A549 (cell line): ENCODE measurements around the gene KLHL6. TPM values are rescaled to one million over a fixed set of nuclear protein-coding genes. Genes with fewer than 3 reads are reported as not detected.

ENCODE experiments used
- ATAC-seq, 2 experiments: fragments of 200-7000 bp in 1 of 2; fragments of >200 bp in 1 of 2; cut with Nextera tagmentation in 1 of 2; cut with Tn5 transposase in 1 of 2; 3 replicates each; pipeline versions ENCODE4 v1.8.0 to v1.9.1; 2018 to 2020; ENCODE audit warnings: mild to moderate bottlenecking in 1 of 2, moderate library complexity in 1 of 2
- CTCF ChIA-PET: fragments of 300-600 bp; sonication (Branson Sonifier 250); formaldehyde crosslinking; extraction: SDS; loops from one replicate; lab custom pipeline; 2021; ENCODE audit warnings: antibody characterized with exemption, inconsistent platforms; lab: Yijun Ruan, JAX
- POLR2A ChIA-PET: fragments of 350-600 bp; formaldehyde crosslinking; extraction: SDS; loops from one replicate; lab custom pipeline; 2021; ENCODE audit warnings: antibody characterized with exemption, inconsistent platforms; lab: Yijun Ruan, JAX
- DNase-seq, 2 experiments: peaks; one replicate each; pipeline versions ENCODE4 v3.0.0 to v3.0.0-alpha.2; 2011 to 2016; ENCODE audit warnings: low read depth in 1 of 2, low spot score in 1 of 2
- FAIRE-seq: peaks from 2 replicates; lab custom pipeline; 2011; peaks lifted over from hg19 to GRCh38; lab: Jason Lieb, UNC
- H3K27ac ChIP-seq, 2 experiments: fragments of >200 bp; sonication (Bioruptor Twin); formaldehyde crosslinking; 3 replicates each; pipeline ENCODE4 v1.5.1; 2016 to 2017
- H3K4me1 ChIP-seq: fragments of >200 bp; sonication (Bioruptor Twin); formaldehyde crosslinking; 3 replicates; pipeline ENCODE4 v1.6.1; 2016
- H3K4me2 ChIP-seq: fragments of >200 bp; sonication (Bioruptor Twin); formaldehyde crosslinking; 3 replicates; pipeline ENCODE4 v1.6.1; 2016
- H3K4me3 ChIP-seq: fragments of >200 bp; sonication (Bioruptor Twin); formaldehyde crosslinking; 3 replicates; pipeline ENCODE4 v1.5.1; 2016
- H3K9me3 ChIP-seq: fragments of >200 bp; sonication (Bioruptor Twin); formaldehyde crosslinking; 3 replicates; pipeline ENCODE4 v1.6.1; 2016
- BHLHE40 ChIP-seq: IDR thresholded peaks from 2 replicates; pipeline ENCODE4 v1.6.1; 2012; ENCODE audit warnings: low read depth, low read length, inconsistent platforms
- CEBPB ChIP-seq, 2 experiments: fragments of >200 bp in 1 of 2; sonication (Bioruptor Twin) in 1 of 2; formaldehyde crosslinking in 1 of 2; IDR thresholded peaks; 2 replicates each; pipeline ENCODE4 v1.6.1; 2012 to 2016
- CHD2 ChIP-seq: fragments of 150-350 bp; IDR thresholded peaks from 2 replicates; pipeline ENCODE4 v1.6.1; 2014; ENCODE audit warnings: low read length; ENCODE audit not compliant: partially characterized antibody
- EHMT2 ChIP-seq: fragments of 200-600 bp; sonication (generic); IDR thresholded peaks from 2 replicates; pipeline ENCODE4 v1.6.1; 2016; ENCODE audit warnings: antibody characterized with exemption, low read depth, mild to moderate bottlenecking, moderate library complexity
- FOSB ChIP-seq: fragments of 250-450 bp; sonication (Bioruptor Pico); IDR thresholded peaks from 2 replicates; pipeline ENCODE4 v1.5.0; 2020; ENCODE audit warnings: mild to moderate bottlenecking, moderate library complexity
- FOXS1 ChIP-seq: fragments of 250-450 bp; sonication (Bioruptor Pico); IDR thresholded peaks from 2 replicates; pipeline ENCODE4 v1.5.0; 2020; ENCODE audit warnings: mild to moderate bottlenecking, moderate library complexity
- HDAC2 ChIP-seq: fragments of 200-600 bp; sonication (generic); IDR thresholded peaks from 2 replicates; pipeline ENCODE4 v1.6.1; 2016
- HOXB13 ChIP-seq: fragments of 250-450 bp; sonication (Bioruptor Pico); IDR thresholded peaks from 2 replicates; pipeline ENCODE4 v1.5.0; 2020; ENCODE audit warnings: low read depth, mild to moderate bottlenecking, moderate library complexity
- HOXB5 ChIP-seq: fragments of 250-450 bp; sonication (Bioruptor Pico); IDR thresholded peaks from 2 replicates; pipeline ENCODE4 v1.5.0; 2020; ENCODE audit warnings: mild to moderate bottlenecking, moderate library complexity
- JUN ChIP-seq, 2 experiments: fragments of >200 bp; sonication (Bioruptor Twin); formaldehyde crosslinking; IDR thresholded peaks; 2 replicates in 1 of 2; 3 replicates in 1 of 2; pipeline ENCODE4 v1.6.1; 2016 to 2017
- KDM1A ChIP-seq: fragments of 200-600 bp; sonication (generic); IDR thresholded peaks from 2 replicates; pipeline ENCODE4 v1.6.1; 2016; ENCODE audit warnings: low read depth, mild to moderate bottlenecking
- MAX ChIP-seq: IDR thresholded peaks from 2 replicates; pipeline ENCODE4 v1.6.1; 2012
- MAZ ChIP-seq: fragments of 150-350 bp; IDR thresholded peaks from 2 replicates; pipeline ENCODE4 v1.6.1; 2014; ENCODE audit warnings: antibody characterized with exemption, low read depth, low read length, borderline replicate concordance
- MYC ChIP-seq: IDR thresholded peaks from 2 replicates; pipeline ENCODE4 v1.6.1; 2012; ENCODE audit warnings: mild to moderate bottlenecking, inconsistent platforms, low read length, improper control_type of control experiment, borderline replicate concordance
- PBX3 ChIP-seq: IDR thresholded peaks from 2 replicates; pipeline ENCODE4 v1.6.1; 2012
- PHF8 ChIP-seq: fragments of 200-600 bp; sonication (generic); IDR thresholded peaks from 2 replicates; pipeline ENCODE4 v1.6.1; 2016; ENCODE audit warnings: low read depth, mild to moderate bottlenecking, antibody characterized with exemption, moderate library complexity, borderline replicate concordance
- POLR2AphosphoS2 ChIP-seq: conservative IDR thresholded peaks from 2 replicates; pipeline ENCODE4 v1.6.1; 2012; ENCODE audit warnings: low read length, improper control_type of control experiment, inconsistent platforms
- RARB ChIP-seq: fragments of 250-450 bp; sonication (Bioruptor Pico); IDR thresholded peaks from 2 replicates; pipeline ENCODE4 v1.8.0; 2021; ENCODE audit warnings: mild to moderate bottlenecking, moderate library complexity
- REST ChIP-seq: fragments of 200-600 bp; sonication (generic); IDR thresholded peaks from 2 replicates; pipeline ENCODE4 v1.6.1; 2016; ENCODE audit warnings: antibody characterized with exemption, mild to moderate bottlenecking, moderate library complexity
- SREBF2 ChIP-seq: fragments of 450-650 bp; IDR thresholded peaks from 2 replicates; pipeline ENCODE4 v1.6.1; 2014; ENCODE audit warnings: mild to moderate bottlenecking, moderate library complexity
- USF2 ChIP-seq: fragments of 450-650 bp; IDR thresholded peaks from 2 replicates; pipeline ENCODE4 v1.6.1; 2014; ENCODE audit warnings: antibody characterized with exemption
- ZNF302 ChIP-seq: fragments of 250-450 bp; sonication (Bioruptor Pico); IDR thresholded peaks from 2 replicates; pipeline ENCODE4 v1.9.0; 2021; ENCODE audit warnings: inconsistent platforms, mild to moderate bottlenecking, moderate library complexity
- WGBS: methylation state at CpG from one replicate; pipeline ENCODE4 v1.1.6; 2017; ENCODE audit errors: missing lambda C conversion rate; 5-methylcytosine and 5-hydroxymethylcytosine counted together
- polyA plus RNA-seq, 4 experiments: library from polyadenylated mRNA; depleted of rRNA in 3 of 4; stranded (reverse); fragments of >200 nt; fragmentation: RNase III in 1 of 4; extraction: RNeasy Plus Mini Kit Qiagen cat#74134 plus additional on column Dnase treatment in 1 of 4; gene quantifications; 2 replicates in 3 of 4; 3 replicates in 1 of 4; pipeline ENCODE4 v1.2.3, GENCODE V29; 2011 to 2017
- TF ChIP-seq, protein P1 (sequence below): fragments of 250-450 bp; sonication (Bioruptor Pico); IDR thresholded peaks from 2 replicates; pipeline ENCODE4 v1.5.0; 2020; ENCODE audit warnings: low read depth, mild to moderate bottlenecking, moderate library complexity
- TF ChIP-seq, protein P2 (sequence below): fragments of >200 bp; sonication (Bioruptor Twin); formaldehyde crosslinking; IDR thresholded peaks from 3 replicates; pipeline ENCODE4 v1.6.1; 2016
- TF ChIP-seq, protein P3 (sequence below): fragments of >200 bp; sonication (Bioruptor Twin); formaldehyde crosslinking; IDR thresholded peaks from 3 replicates; pipeline ENCODE4 v1.5.1; 2016
- TF ChIP-seq, protein P4 (sequence below): fragments of >200 bp; sonication (Bioruptor Twin); formaldehyde crosslinking; IDR thresholded peaks from 2 replicates; pipeline ENCODE4 v1.6.1; 2016

Gene KLHL6
- polyA plus RNA-seq, 2 of the 4 experiments (the other 2 are of a cell fraction), result not detected

DNA sequence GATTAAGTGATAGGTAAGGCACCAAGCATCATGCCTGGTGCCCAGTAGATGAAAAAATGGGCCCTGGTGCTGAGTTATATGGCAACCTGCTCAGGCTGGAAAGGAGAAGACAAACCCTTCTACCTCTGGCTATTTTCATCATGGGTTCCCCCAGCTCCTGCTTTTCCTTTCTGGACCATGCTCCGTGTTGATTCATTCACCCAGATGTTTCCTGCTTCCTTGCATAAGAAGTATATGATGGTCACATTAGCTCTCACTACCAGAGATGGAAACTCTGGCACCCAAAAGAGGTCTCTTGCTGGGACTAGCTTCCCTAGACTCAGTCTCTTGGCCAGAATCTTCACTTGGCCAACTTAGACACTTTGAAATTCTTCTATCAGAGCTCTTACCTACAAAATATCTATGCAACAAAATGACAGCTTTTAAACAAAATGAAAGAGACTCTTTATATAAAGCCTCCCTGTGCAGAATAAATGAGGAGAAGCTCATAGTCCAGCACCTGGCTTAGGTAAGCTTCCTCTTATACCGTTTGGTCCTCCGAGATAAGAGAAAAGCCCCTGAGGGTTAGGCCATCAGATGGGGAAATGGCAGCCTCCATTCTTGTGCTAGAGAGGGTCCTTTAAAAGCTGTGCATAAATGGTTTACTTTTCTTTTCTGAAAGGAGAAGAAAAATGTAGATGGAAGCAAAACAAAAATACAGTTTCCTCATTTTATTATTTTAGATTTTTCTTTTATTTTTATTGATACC lies 80.3 kb downstream of the KLHL6 start:
- no peak overlapping the region for H3K4me2 ChIP-seq
- H3K4me1 ChIP-seq, result no peaks in the 10 kb centered on the region
- ATAC-seq, result no peak
- no peak for FAIRE-seq
- no peak for DNase-seq
- CTCF ChIA-PET, result interaction anchor here (1.7 kb wide), 1 partner anchor 352 kb away, joined by 3 read pairs; no protein-coding TSS in a partner anchor
- H3K27ac ChIP-seq, result no peak overlapping the region
- 47% methylated on average over 3 of the region's 3 CpGs for WGBS
- H3K4me3 ChIP-seq, result no peak overlapping the region
- H3K9me3 ChIP-seq, result no peaks in the 10 kb centered on the region
- TF ChIP-seq HOXB13 (CRISPR knock-in tag) (no peak), HOXB5 (CRISPR knock-in tag) (no peak), RARB (CRISPR knock-in tag) (no peak), MAZ (no peak), EHMT2 (no peak), ZNF302 (CRISPR knock-in tag) (no peak), PHF8 (no peak), SREBF2 (no peak), MYC (no peak), JUN (IDR thresholded peaks at IDR 0.05) (no peak), PBX3 (no peak), CEBPB (IDR thresholded peaks at IDR 0.05) (no peak)
- TF ChIP-seq, protein P1, sequence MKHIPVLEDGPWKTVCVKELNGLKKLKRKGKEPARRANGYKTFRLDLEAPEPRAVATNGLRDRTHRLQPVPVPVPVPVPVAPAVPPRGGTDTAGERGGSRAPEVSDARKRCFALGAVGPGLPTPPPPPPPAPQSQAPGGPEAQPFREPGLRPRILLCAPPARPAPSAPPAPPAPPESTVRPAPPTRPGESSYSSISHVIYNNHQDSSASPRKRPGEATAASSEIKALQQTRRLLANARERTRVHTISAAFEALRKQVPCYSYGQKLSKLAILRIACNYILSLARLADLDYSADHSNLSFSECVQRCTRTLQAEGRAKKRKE (CRISPR knock-in tag), result no peak
- TF ChIP-seq, protein P2, sequence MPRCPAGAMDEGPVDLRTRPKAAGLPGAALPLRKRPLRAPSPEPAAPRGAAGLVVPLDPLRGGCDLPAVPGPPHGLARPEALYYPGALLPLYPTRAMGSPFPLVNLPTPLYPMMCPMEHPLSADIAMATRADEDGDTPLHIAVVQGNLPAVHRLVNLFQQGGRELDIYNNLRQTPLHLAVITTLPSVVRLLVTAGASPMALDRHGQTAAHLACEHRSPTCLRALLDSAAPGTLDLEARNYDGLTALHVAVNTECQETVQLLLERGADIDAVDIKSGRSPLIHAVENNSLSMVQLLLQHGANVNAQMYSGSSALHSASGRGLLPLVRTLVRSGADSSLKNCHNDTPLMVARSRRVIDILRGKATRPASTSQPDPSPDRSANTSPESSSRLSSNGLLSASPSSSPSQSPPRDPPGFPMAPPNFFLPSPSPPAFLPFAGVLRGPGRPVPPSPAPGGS, result no peak
- TF ChIP-seq, protein P3, sequence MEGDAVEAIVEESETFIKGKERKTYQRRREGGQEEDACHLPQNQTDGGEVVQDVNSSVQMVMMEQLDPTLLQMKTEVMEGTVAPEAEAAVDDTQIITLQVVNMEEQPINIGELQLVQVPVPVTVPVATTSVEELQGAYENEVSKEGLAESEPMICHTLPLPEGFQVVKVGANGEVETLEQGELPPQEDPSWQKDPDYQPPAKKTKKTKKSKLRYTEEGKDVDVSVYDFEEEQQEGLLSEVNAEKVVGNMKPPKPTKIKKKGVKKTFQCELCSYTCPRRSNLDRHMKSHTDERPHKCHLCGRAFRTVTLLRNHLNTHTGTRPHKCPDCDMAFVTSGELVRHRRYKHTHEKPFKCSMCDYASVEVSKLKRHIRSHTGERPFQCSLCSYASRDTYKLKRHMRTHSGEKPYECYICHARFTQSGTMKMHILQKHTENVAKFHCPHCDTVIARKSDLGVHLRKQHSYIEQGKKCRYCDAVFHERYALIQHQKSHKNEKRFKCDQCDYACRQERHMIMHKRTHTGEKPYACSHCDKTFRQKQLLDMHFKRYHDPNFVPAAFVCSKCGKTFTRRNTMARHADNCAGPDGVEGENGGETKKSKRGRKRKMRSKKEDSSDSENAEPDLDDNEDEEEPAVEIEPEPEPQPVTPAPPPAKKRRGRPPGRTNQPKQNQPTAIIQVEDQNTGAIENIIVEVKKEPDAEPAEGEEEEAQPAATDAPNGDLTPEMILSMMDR, result no peak
- TF ChIP-seq, all 56 proteins: peak for 0
- POLR2A ChIA-PET, result no interaction called here

DNA sequence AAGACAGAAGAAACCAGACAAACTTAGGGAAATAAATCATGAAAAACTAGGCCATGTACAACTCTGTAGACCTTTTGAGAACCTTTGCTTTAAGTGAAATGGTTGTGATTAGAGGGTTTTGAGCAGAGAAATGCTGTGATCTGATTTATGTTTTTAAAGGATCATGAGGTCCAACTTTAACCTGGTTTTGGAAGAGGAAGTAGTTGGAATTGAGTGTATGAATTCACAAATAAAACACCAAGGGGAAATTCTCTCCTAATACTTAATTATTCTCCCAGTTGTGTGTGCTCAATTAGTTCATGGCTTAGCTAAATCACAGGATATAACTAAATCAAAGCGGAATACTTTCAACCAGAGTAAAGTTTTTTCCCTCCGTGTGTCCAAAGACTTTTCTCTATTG lies 81.5 kb downstream of the KLHL6 start:
- Histone ChIP-seq H3K9me3 (no peaks in the 10 kb centered on the region), H3K4me3 (no peak overlapping the region), H3K4me2 (no peak overlapping the region), H3K27ac (no peak overlapping the region), H3K4me1 (0 out of 3 replicates have a peak, but pooled peaks cover 2% of the 10 kb centered on the region)
- CTCF ChIA-PET, result interaction anchor here (0.7 to 1.7 kb wide), 2 partner anchors 29 to 350 kb away, joined by 3 read pairs; no protein-coding TSS in a partner anchor
- no peak for FAIRE-seq
- POLR2A ChIA-PET, result no interaction called here
- no peak for DNase-seq
- WGBS, result 89% methylated on average over 2 of the region's 2 CpGs
- TF ChIP-seq USF2 (no peak), HDAC2 (no peak), BHLHE40 (no peak), MAZ (no peak), KDM1A (no peak), REST (no peak), FOXS1 (no peak), CHD2 (no peak), MAX (no peak), FOSB (CRISPR knock-in tag) (no peak), POLR2AphosphoS2 (no peak)
- TF ChIP-seq, protein P4, sequence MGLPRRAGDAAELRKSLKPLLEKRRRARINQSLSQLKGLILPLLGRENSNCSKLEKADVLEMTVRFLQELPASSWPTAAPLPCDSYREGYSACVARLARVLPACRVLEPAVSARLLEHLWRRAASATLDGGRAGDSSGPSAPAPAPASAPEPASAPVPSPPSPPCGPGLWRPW, result no peak
- no peak for ATAC-seq
